ENCODE data around the gene TSPAN11.

The TSPAN11 gene

DNA sequence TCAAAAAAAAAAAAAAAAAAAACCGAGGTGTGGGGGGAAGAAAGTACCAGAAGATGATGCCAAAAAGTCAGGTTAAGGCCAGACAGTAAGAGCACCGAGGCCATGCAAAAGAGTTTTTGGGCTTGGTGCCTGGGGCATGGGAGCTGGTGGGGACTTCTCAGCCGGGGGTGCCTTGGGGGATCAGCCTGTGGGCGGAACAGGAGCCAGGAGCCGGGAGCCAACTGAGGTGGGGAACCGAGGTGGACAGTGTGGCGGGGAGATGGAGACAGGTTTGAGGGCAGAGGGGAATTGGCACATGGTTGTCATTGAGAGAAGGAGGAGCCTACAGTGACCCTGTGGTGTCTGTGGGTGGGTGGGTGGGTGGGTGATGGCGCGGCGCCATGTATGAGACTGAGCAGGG is 33.2 kb downstream of the TSPAN11 start:
- no peak for DNase-seq (ENCODE audit: low spot score)

DNA sequence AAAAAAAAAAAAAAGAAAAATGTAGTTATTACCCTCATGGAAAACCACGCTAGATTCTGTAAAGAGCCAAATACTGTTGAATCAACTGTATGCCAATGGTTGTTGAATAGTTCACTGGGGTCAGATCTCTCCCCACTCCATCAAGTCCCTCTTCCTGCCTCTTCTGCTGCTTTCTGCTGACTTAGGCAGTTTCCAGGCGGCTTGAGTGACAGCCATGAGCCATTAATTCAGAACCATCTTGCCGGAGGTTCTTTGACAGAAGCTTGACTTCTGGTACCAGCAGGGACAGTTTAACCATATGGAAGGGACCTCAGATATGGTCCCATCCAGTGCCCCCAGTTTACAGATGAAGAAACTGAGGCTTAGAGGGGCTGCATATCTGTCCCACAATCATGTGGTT is 34.5 kb downstream of the TSPAN11 start:
- DNase-seq (ENCODE audit: low spot score) = no peak

DNA sequence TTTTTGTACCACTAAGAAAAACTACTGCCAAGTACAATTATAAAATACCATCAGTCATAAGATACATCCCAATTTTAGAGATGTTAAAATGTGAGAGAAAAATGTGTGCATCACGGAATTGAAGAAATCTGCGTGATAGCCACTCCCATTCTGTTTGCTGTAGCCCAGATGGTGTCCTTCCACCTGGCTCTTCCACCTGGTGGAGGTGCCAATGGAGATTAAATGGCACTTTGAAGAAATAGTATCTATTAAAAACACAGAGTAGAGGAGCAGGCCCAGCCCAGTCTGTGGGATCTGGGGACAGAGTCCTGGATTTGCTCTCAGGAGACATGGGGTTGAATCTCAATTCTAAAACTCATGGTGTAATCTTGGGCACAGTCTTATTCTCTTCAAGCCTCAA is 35.5 kb downstream of the TSPAN11 start:
- DNase-seq (ENCODE audit: low spot score) = no peak

DNA sequence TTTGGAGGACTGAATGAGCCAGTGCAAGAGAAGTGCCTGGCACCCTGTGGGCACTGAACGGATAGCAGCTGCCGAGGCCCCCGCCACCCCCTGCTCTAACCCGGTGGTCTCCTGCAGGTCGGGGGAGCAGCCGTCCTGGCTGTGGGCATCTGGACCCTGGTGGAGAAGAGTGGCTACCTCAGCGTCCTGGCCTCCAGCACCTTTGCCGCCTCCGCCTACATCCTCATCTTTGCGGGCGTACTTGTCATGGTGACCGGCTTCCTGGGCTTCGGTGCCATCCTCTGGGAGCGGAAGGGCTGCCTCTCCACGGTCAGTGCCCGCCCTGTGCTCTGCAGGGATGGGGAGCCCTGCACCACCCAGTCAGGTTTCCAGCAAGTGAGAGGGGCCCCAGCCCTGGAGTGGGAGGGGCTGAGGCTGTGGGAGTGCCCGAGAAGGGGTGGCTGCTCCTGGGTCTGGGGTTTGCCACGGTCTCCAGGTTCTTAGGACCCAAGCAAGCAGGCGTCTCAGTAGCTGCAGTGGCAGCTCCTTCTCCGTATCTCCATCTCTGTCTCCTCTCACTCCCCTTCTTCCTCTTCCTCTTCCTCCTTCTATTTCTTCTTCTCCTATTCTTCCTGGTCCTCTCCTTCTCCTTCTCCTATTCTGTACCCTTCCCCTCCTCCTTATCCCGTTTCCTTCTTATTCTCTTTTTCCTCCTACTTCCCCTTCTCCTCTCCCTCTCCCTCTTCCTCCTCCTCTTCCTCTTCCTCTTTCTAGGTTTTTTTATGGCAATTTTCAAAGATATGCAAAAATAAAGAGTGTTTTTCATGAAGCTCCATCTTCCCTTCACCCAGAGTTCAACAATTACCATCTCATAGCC is 37.4 kb downstream of the TSPAN11 start:
- no peak for DNase-seq (ENCODE audit: low spot score)

DNA sequence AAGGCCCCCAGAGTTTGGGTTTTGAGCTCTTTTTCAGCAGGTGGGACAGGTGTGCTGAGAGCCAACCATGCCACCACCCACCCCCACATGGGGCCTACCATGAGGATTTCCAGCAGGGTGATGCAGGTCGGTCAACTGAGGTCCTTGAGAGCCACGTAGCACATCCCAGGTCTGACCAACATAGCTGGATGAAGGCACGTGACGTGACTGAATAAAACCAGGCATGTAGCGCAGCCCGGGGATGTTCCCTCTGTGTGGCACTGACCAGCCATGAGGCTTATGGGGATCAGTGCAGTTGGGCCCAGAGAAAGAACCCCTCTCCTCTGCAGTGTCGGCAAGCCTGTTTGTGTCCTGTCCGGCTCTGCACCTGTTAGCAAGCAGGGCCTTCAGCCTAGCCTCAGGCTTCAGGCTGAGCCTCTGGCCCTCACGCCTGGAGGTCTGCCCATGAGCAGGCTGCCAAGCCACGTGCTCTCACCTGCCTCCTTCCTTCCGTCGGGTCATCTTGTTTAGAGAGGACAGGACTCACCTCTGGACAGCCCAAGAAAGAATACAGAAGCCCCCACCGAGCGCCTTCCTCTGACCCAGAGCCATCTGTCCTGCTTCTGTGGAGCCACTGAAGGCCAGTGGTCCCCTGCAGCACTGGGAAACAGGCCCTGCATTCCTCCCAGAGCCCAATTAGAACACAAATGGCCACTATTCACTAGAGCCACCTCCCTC is 38.5 kb downstream of the TSPAN11 start:
- no peak for DNase-seq (ENCODE audit: low spot score)

DNA sequence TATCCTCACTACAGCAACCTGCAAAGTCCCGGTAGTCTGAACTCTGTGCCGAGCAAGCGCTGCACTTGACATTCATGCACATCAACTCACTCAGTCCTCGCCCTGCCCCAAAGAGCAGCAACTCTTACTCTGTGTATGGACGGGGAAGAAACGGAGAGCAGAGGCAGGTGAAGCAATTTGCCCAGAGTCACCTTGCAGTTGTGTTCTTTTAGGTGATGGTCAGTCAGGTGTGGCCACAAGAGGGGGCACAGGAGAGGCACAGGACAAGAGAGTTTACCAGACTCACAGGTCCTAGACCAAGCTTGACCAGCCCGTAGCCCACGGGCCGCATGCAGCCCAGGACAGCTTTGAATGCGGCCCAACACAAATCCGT is 39.1 kb downstream of the TSPAN11 start:
- DNase-seq (ENCODE audit: low spot score) = no peak

DNA sequence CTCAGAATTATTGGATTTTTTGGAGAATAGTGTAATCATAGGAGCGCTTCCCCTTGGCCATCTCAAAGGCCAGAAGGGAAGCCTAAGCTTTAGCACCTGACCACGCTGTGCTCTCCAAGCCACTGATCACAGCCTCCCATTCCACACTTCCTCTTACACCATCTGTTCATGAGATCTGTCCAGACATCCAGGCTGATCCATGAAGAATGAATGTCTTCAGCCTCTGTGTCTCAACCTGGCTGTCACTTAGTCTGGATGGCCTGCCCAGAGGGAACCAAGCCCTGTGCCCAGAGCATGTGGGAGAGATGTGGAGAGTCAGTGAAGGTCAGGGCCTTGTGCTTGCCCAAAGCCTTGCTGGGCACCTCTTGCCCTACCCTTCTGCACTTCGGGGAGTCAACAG is 40.5 kb downstream of the TSPAN11 start:
- no peak for DNase-seq (ENCODE audit: low spot score)

DNA sequence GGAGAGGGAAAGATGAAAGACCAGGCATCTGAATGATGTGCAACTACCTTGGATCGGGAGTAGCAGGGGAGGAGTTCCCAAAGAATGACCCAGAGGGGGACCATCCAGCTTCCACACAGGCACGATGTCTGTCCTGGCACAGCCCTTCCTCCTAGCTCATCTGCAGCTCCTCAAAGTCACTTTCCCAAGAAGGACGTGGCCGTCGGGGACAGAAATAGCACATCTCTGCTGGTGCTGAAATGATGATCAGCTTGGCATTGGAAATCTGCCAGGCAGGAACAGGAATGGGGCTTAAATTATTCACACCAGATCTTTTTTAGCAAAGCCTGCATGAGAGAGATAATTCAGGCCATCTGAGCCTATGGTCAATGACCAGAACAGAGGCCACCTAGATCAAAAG is 41.7 kb downstream of the TSPAN11 start:
- no peak for DNase-seq (ENCODE audit: low spot score)

DNA sequence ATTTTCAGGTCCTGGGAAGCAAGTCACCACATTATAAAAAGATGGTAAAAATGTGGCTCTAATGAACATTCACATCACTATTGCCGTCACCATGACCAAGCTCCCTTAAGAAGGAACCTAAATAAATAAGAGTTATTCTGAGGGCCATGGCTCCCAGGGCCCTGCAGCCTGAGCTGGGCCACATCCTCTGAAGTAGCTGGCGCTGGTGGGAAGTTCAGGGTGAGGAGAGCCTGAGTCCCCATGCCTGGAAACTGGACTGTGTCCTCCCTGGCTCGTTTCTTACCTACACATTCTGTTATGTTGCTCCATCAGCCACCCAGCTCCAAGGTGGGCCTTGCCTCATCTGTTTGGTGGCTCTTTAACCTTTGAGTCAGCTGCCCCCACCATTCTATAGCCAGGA is 42.5 kb downstream of the TSPAN11 start:
- DNase-seq (ENCODE audit: low spot score) = no peak

DNA sequence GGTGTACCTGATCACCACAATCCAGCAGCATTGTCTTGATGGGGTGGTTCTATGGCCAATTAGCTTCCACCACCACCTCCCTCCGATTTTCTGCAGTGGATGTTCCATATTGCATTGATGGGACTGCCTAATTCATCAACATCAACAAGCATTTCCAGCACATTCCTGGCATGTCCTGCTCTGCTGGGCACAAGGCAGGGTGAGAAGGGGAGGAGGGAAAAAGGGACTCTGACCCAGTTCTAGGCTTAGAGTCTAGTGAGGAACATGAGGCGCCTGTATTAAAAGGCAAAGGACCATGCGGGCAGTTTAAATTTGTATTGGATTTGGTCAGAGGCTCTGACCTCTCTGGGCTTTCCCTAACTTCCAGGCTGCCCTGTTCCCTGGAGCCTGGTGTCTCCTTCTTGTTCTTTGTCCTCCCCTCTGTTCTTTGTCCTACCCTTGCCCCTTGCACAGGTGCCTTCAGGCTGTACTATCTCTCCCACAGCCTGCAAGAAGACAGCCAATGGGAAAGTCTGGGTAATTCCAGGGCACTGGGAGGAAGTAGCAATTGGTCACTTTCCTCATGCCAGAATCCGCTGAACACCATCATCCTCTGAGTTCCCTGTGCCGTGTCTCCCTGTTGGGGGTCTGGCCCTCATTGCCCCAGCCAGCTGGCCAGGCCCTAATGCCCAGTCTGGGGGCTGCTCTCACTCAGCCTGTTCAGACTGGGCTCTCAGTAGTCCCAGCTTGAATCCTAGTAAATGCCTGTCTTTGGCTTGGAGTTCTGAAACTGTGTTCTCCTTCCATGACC is 43.3 kb downstream of the TSPAN11 start:
- no peak for DNase-seq (ENCODE audit: low spot score)

DNA sequence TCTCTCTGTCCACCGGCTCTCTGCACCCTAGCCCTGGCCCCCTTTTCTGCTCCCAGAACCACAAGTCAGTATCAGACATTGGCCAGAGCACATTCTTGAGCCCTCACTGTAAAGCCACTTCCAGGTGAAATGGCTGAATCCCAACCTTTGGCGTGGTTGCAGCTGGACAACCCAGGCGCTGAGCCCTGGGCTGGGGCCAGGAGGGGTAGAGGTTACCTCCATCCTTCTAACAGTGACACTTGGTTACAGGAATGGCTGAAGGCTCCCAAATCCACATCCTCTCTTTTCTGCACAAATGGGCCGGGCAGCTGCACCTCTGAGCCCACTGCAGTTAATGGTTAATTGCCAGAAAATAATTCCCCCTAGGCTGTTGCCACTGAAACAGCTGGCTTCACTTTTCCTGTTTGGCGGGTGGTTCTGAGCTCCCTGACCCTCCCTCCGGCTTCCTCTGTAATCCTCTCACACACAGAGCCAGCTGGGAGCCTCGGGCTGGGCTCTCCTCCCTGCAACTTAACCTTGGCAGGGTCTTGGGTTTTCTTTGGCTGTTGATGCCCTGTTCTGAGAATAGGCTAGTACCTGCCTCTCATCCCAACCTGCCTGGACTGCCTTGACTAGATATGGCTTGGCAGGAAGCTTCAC is 44.1 kb downstream of the TSPAN11 start:
- DNase-seq (ENCODE audit: low spot score) = no peak

DNA sequence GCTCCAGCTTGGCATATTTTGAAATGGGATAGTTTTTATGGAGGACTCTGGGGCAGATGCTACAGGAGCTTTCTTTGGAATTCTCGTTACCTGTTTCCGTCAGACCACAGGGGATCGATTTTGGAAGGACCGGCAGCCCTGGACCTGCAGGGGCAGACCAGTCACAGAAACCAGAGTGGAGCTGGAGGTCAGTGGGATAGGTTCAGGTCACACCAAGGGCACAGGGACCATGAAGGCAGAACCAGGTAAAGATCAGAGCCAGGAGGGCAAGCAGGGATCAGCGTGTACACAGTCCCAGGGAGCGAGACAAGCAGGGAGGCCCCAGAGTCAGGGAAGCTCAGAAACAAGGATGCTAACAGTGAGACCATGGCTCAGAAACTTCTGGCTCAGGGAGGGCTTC is 45.5 kb downstream of the TSPAN11 start:
- no peak for DNase-seq (ENCODE audit: low spot score)

DNA sequence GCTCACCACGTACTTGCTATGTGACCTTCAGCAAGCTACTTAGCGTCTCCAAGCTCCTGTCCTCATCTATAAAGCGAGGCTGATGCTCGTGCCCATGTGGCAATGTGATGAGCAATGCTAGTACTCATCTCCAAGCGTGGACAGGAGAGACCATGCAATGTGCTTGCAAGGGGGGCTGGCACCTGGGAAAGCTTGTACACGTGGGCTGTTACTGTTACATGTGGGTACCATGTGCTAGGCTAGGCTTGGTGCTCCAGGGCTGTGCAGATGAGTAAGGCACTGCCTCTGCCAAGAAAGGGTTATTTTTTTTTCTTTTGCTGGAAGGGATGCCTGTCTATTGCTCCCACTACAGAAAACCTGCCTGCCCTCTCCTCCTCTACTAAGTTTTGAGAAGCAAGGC is 46.6 kb downstream of the TSPAN11 start:
- DNase-seq (ENCODE audit: low spot score) = peak; percentile 52

DNA sequence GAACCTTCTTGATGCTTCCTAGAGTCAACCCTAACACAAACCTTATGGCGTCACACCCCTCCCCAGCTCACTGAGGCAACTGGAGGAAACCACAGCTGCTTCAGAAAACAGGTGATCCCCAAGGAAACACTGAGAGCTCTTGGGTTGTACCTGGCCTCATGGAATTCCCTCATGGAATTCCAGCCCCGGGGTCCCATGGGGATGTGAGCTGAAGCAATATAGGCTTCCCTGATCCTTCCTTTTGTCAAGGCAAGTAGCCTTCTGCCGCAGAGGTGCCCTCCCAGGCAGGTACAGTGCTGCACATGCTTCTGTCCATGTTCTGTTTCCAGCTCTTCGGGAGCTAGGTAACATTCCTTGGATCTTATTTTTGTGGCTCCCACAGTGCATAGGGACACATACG is 47.3 kb downstream of the TSPAN11 start:
- no peak for DNase-seq (ENCODE audit: low spot score)

DNA sequence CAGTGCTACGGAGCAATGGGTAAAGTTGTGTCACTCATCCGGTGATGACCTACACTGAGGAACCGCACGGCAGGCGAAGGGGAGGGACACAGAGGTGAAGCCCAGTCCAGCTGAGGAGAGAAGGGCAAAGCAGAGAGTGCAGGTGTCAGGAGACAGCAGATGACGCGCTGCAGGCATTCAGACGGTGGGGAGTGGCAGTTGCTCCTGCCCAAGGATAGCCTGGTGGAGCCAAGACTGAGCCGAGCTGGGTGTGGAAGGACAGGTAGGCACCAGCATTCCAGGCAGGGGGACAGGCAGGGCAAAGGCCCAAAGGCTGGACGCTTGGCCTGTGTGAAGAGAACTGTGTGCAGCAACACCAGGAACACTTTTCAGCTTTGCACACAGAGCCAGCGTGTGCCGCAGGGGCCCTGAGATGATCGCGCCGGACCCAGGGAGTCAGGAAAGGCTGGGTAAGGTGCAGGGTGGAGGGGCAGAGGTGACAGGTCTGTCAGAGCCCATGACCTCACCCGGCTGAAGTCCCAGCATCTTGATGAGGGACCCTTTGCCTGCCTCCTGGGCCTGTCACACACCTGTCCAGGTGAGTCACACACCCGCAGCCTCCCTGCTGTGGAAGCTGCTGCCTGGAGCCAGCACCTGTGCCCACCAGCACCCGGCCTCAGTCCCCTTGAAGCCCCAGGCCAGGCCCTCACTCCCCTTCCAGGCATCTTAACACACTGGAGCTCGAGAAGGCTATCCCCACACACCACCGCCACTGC is 48.4 kb downstream of the TSPAN11 start:
- DNase-seq (ENCODE audit: low spot score) = no peak

DNA sequence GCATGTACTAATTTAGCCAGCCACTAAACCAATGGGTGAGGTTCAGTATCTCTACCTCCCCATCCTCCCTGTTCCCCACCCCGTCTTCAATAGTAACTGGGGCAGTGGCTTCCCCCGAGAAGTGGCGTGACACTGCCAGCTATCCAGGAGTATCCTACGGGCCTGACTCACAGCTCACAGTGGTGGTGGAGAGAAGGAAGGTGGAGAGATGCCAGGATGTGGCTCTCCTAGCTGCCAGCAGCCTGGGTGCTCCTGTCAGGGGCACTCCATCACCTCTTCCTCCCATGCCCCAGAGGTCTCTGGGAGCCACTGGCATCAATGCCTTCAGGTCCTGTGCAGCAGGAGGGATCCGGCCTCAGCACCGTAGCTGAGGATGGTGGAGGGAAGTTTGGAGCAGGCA is 49.0 kb downstream of the TSPAN11 start:
- DNase-seq (ENCODE audit: low spot score) = peak; percentile 52

DNA sequence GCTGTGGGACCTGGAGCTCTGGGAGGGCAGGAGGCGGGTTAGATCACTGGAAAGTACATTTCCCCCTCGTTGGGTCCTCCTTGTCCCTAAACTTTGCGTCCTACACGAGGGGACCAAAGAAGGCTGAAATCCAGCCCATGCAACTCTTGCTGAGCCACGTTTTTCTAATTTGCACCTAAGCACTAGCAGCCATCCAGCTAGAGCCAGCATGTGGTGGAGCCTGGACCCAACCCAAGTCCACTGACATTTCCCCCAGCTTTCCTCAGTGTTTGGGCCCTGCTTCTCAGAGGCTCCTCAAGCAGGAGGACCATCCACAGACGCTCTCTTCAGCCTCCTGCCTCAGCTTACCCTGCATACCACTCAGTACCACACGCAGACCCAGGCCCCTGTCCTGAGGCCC is 49.7 kb downstream of the TSPAN11 start:
- DNase-seq (ENCODE audit: low spot score) = peak; percentile 23

DNA sequence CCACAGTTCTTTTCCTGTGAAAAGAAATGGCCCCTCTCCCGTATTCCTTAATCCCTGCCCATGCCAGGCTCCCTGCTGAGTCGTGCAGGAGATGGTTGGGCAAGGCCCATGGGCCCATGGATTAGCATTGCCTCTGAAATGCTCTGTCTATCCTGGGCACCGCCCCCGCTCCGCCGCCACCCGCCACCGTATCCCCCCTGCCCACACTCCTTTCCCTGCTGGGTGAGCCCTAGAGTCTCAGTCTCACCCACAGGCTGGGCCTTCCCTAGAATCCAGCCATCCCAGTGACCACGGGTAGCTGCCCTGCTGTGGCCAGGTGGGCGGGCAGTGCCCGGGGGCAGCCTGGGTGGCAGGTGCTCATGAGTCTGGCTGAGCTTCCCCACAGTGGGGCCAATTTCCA is 50.6 kb downstream of the TSPAN11 start:
- no peak for DNase-seq (ENCODE audit: low spot score)

DNA sequence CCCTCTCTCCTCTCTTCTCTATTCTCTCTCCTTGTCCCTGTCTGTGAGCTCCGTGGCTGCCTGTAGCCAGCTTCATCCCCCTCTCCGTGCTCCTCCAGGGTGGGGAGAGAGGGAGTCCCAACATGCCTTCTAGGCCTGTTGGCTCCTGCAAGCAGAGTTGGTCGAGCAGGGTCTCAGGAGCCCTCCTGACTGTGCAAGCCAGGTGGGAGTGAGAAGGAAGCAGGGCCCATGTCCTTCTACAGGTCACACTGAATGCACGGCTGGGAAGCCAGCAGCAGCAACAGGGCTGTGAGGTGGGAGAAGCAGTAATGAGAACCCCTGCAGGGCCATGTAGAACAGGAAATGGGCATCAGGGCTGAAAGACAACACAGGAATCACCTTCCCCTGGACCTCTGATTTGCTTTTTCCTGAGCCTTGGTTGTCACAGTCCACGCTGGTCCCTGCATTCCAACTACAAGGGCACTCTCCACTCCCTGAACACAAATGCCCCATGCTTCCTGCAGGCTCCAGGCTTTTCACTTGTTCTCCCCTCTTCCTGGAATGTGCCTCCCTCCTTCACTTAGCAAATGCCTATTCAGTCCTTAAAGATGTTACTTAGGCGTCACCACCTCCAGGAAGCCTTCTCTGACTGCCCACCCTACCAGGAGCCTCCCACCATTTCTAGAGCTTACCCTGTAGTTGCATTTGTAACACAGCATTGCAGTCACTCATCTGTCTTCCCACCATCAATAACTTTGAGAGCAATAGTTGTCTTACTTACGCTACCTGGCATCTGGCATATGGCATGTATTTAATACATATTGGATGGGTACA is 51.2 kb downstream of the TSPAN11 start:
- no peak for DNase-seq (ENCODE audit: low spot score)

DNA sequence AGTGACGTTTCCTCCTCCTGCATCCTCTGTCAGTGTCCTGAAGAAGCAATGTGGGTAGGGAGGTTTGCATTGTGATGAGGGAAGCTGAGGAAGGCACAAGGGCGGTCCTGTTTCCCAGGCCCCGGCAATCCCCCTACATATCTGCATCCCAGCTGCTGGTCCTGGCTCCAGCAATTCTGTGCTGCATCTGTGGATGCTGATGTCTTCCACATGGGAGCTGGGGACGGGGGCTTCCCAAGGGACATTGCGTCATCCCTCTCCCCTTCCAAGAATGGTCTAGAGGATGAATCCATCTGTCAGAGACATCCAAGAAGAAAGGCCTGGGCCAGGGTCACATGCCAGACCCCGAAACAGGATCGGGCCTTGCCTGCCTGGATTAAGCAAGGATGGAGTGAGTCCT is 52.1 kb downstream of the TSPAN11 start:
- DNase-seq (ENCODE audit: low spot score) = no peak
